ENCODE results near the gene URI1. TPM values are rescaled to one million over a fixed set of nuclear protein-coding genes. Genes with fewer than 3 reads are reported as not detected.
A peak's percentile ranks its signal among the peaks of the same experiment; 100 is the strongest.

The URI1 gene
- total and polyA plus RNA-seq, 2 of the 8 experiments (the other 6 are each of a cell fraction or from before 2014, with no cell fraction given), result 27.7 to 64.3 TPM

DNA sequence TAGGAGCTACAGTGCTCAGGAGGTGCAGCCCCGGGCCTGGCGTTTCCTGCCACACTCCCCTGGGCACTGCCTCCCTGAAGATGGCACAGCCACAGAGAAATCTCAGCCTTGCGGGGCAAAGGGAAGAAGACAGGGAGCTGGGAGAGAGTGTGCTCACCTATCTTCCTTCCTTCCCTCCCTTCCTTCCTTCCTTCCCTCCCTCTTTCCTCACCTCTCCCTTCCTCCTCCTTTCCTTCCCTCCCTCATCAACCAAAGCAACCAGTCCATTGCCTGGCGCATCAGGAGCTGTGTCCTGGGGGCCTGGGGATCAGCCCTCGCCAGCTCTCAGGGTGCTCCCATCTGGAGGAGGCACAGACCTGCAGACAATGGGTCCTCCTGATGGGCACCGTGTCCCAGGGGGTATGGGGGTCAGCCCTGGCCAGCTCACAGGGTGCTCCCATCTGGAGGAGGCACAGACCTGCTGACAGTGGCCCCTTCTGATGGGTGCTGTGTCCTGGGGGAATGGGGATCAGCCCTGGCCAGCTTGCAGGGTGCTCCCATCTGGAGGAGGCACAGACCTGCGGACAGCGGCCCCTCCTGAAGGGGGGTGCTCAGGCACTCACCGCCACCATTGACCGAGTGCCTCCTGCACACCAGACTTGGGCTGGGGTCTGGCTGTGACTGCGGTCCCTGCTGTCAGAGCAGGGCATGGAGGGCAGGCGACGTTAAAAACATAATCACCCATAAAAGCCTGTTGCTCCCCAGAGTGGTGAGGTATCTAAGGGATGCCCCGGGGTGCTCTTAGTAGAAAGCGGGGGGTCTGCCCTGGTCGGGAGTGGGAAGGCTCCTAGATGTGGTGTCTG lies 120.2 kb downstream of the URI1 start:
- Histone ChIP-seq H3K18ac (ENCODE audit: extremely low read depth, low read length) (no peak overlapping the region; the same call in 1 of the 2 replicates), H3K4me1 (replicated peaks in 1 of 4; ENCODE audit: control insufficient read depth in 3 of 4, insufficient read depth in 4 of 4, low read length in 3 of 4) (no peaks in the 10 kb centered on the region), H3K79me1 (ENCODE audit: low read depth, low read length) (no peaks in the 10 kb centered on the region), H4K8ac (ENCODE audit: extremely low read depth, insufficient read depth, low read length) (no peak overlapping the region), H3K9ac (replicated peaks in 1 of 4; ENCODE audit: extremely low read depth in 1 of 4, low read depth in 3 of 4, low read length in 3 of 4) (no peak overlapping the region), H2AFZ (ENCODE audit: low read length) (no peak overlapping the region), H3K23me2 (ENCODE audit: low read depth, low read length) (no peaks in the 10 kb centered on the region), H3K23ac (ENCODE audit: insufficient read length) (no peak overlapping the region), H3K27me3 (replicated peaks in 1 of 4; ENCODE audit: control insufficient read depth in 3 of 4, extremely low read depth in 1 of 4, insufficient read depth in 3 of 4, low read length in 3 of 4) (no peaks in the 10 kb centered on the region), H4K91ac (replicated peaks; ENCODE audit: insufficient read length, low read length) (no peak overlapping the region), H2BK12ac (ENCODE audit: low read depth, low read length) (no peak overlapping the region), H3K36me3 (ENCODE audit: control insufficient read depth in 2 of 4, insufficient read depth in 4 of 4, low read length in 3 of 4) (no peaks in the 10 kb centered on the region), H3K27ac (ENCODE audit: low read depth, low read length) (no peak overlapping the region; the same call in 1 of the 2 replicates), H2BK15ac (ENCODE audit: low read length) (no peak overlapping the region), H2BK120ac (replicated peaks; ENCODE audit: low read depth, low read length) (no peak overlapping the region), H3K4ac (replicated peaks; ENCODE audit: insufficient read length, low read depth, low read length) (no peak overlapping the region), H3K9me3 (ENCODE audit: insufficient read depth in 2 of 2, low read depth in 1 of 2, low read length in 1 of 2) (no peaks in the 10 kb centered on the region), H3K56ac (replicated peaks; ENCODE audit: insufficient read length, low read depth, low read length) (no peak overlapping the region), H3K4me3 (ENCODE audit: extremely low read depth in 1 of 4, insufficient read depth in 2 of 4, low read depth in 3 of 4, low read length in 4 of 4) (no peak overlapping the region), H3K4me2 (ENCODE audit: insufficient read depth in 1 of 2, low read depth in 2 of 2, low read length in 2 of 2) (no peak overlapping the region), H3K14ac (ENCODE audit: insufficient read length) (no peak overlapping the region), H4K20me1 (replicated peaks in 1 of 2; ENCODE audit: control insufficient read depth in 1 of 2, insufficient read depth in 2 of 2, low read length in 2 of 2) (no peaks in the 10 kb centered on the region), H4K5ac (ENCODE audit: insufficient read length, low read depth, low read length) (no peak overlapping the region), H2BK20ac (ENCODE audit: low read length) (no peak overlapping the region), H2BK5ac (ENCODE audit: low read depth, low read length) (0 out of 2 replicates have a peak overlapping the region, but pooled peaks have one; percentile 15), H3K79me2 (ENCODE audit: control insufficient read depth in 1 of 2, insufficient read depth in 2 of 2, low read length in 2 of 2) (no peaks in the 10 kb centered on the region), H2AK5ac (ENCODE audit: low read depth, low read length) (no peak overlapping the region)
- FAIRE-seq (no peak), DNase-seq (ENCODE audit: low read depth in 1 of 2, low spot score in 2 of 2) (peak in 1 of 2 experiments; percentile 23)
- POLR2A ChIA-PET (ENCODE audit: partially characterized antibody), result interaction anchor here (1.1 kb wide), 1 partner anchor 8 kb away, joined by 3 read pairs; no protein-coding TSS in a partner anchor
- 86% methylated on average over 15 of the region's 16 CpGs; no CpG with 5 or more reads in 1 of the 2 experiments for WGBS, 2 experiments (ENCODE audit: extremely low coverage in 1 of 2, insufficient coverage in 1 of 2, insufficient read length in 1 of 2, insufficient replicate concordance in 2 of 2, low coverage in 1 of 2, low lambda C conversion rate in 2 of 2, missing lambda C conversion rate in 1 of 2)
- CTCF ChIA-PET (ENCODE audit: partially characterized antibody), result interaction anchor here (0.7 to 1.7 kb wide), 6 partner anchors 10 to 374 kb away, joined by 3 to 7 read pairs (median 4); no protein-coding TSS in a partner anchor
- no peak for TF ChIP-seq GABPA (IDR thresholded peaks at IDR 0.05; ENCODE audit: borderline replicate concordance, insufficient read depth, low read length)
- TF ChIP-seq, protein P1, sequence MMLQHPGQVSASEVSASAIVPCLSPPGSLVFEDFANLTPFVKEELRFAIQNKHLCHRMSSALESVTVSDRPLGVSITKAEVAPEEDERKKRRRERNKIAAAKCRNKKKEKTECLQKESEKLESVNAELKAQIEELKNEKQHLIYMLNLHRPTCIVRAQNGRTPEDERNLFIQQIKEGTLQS (IDR thresholded peaks at IDR 0.05; ENCODE audit: insufficient read depth, low read depth, low read length), result no peak
- TF ChIP-seq CBX5 (IDR thresholded peaks at IDR 0.05; ENCODE audit: low read depth, low read length), result no peak
- no peak for TF ChIP-seq TAF1 (IDR thresholded peaks at IDR 0.05; ENCODE audit: low read depth, low read length)
- TF ChIP-seq TBP (IDR thresholded peaks at IDR 0.05; ENCODE audit: low read depth, low read length), result no peak
- TF ChIP-seq, protein P2, sequence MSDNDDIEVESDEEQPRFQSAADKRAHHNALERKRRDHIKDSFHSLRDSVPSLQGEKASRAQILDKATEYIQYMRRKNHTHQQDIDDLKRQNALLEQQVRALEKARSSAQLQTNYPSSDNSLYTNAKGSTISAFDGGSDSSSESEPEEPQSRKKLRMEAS (IDR thresholded peaks at IDR 0.05), result no peak
- TF ChIP-seq, protein P3, sequence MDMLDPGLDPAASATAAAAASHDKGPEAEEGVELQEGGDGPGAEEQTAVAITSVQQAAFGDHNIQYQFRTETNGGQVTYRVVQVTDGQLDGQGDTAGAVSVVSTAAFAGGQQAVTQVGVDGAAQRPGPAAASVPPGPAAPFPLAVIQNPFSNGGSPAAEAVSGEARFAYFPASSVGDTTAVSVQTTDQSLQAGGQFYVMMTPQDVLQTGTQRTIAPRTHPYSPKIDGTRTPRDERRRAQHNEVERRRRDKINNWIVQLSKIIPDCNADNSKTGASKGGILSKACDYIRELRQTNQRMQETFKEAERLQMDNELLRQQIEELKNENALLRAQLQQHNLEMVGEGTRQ (IDR thresholded peaks at IDR 0.05; ENCODE audit: low read length), result no peak
- no peak for TF ChIP-seq CTBP2 (IDR thresholded peaks at IDR 0.05; ENCODE audit: borderline replicate concordance, insufficient read depth, insufficient read length, low read length)
- no peak for TF ChIP-seq EZH2 (IDR thresholded peaks at IDR 0.05; ENCODE audit: low read depth, low read length, severe bottlenecking)

Measured in H1 (cell line).